GM08714 (cell line): Measurements from ENCODE around the gene CAPN15.

ENCODE experiments used
- H3K4me3 ChIP-seq: fragments of 200-500 bp; sonication (Bioruptor generic); 2 replicates; pipeline ENCODE4 v1.5.1; 2014; ENCODE audit warnings: mild to moderate bottlenecking, low read length, inconsistent platforms
- ZNF274 ChIP-seq: IDR thresholded peaks from 2 replicates; pipeline ENCODE4 v1.6.1; 2012; ENCODE audit warnings: mild to moderate bottlenecking, low read depth, low read length

Gene CAPN15

DNA sequence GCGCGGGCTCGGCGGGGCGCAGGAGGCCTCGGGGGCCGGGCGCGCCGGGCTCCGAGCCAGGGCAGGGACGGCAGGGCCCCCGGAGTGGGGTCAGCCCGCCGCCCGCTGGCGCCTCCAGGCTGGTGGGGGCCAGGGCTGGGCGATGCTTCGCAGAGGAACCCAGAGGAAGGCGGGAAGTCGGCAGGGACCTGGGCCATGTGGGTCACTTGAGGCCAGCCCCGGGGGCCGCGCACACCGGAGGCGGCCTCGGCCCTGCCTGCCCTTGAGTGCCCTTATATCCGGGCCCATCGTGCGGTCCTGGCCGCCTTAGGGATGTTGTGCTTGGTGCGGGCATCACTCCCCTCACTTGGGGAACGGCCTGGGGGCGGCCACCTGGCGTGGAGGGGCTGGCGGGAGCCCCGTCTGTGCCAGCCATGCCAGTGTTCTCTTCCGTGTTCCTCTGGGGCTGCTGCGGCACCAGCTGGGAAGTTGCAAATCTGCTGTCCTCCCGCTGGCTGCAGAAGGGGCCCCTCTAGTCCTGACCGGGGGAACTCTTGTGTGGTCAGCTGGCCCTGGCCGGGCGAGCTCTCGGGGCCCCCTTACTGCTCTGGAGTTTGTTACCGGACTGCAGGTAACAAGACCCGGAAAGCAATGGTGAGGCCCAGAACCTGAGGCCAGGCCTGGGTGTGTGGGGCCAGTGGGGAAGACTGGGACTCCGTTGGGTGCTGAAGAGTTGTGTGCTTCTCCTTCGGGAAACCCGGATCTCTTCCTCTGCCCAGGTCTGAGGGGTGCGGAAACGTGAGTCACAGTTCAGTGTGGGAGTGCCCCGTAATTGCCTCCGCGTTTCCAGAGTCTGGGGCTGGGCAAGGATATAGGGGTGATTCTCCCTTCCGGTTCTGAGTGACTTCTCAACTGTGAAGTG lies 849 bp downstream of the CAPN15 start:
- peak overlapping the region; percentile 66 for H3K4me3 ChIP-seq
- TF ChIP-seq ZNF274, result no peak

DNA sequence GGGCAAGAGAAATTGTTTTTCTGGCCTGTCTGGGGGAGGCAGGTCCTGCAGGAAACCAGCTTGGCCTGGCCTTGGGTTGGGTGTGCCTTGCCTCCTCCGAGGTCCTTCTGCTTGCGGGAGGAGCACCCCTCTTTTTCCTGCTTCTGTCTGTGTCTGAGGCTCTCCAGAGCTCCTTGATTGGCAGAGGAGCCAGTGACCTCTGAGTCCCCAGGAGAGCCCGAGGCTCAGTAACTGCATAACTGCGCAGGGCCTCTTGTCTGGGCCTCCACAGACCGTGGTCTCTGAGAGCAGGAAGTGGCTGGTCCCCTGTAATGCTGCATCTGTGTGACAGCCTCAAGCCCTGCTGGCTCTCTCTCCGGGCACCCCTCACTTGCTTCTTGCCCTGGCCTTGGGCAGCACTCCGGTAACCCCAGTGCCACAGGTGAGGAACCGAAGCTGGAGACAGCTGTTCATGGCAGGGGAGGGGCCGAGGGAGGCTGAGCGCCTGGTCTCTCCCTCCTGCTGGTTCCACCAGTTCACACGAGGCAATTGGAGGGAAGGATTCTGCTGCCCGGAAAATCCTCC lies 1.6 kb downstream of the CAPN15 start:
- no peak for TF ChIP-seq ZNF274
- H3K4me3 ChIP-seq, result peak overlapping the region; percentile 66

DNA sequence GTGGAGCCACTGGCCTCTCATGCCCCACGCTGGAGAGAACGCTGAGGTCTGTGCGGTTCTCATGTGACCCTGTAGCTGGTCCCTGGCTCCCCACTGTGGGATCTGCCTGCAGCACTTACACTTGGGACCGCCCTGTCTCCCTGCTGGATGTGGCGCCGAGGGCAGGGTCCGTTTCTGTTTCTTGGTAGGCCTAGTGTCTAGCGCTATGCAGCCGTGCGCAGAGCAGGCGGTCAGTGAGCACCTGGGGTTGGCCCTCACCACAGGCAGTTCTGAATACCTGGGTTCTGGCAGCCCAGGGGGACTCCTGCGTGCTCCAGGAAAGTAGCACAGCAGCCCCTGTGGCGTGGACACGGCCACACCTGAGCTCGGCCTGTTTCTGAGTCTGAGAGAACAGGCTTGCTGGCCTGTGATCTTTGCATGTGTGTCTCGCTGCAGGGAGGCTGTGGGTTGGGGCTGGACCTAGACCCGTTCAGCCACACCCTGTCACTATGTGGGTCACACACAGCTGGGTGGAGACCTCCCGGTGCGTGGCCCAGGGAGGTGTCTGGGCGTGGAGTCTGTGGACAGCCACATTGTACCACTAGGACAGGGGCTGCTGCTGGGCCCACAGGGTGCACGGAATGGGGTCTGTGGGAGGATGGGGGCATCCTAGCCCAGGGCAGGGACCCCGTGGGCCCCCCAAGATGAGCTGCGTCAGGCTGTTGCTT lies 2.8 kb downstream of the CAPN15 start:
- TF ChIP-seq ZNF274, result no peak
- H3K4me3 ChIP-seq, result no peak overlapping the region

GRCh38 chr16:531494-532125 lies 4.1 kb downstream of the CAPN15 start:
- H3K4me3 ChIP-seq, result no peak overlapping the region
- no peak for TF ChIP-seq ZNF274

DNA sequence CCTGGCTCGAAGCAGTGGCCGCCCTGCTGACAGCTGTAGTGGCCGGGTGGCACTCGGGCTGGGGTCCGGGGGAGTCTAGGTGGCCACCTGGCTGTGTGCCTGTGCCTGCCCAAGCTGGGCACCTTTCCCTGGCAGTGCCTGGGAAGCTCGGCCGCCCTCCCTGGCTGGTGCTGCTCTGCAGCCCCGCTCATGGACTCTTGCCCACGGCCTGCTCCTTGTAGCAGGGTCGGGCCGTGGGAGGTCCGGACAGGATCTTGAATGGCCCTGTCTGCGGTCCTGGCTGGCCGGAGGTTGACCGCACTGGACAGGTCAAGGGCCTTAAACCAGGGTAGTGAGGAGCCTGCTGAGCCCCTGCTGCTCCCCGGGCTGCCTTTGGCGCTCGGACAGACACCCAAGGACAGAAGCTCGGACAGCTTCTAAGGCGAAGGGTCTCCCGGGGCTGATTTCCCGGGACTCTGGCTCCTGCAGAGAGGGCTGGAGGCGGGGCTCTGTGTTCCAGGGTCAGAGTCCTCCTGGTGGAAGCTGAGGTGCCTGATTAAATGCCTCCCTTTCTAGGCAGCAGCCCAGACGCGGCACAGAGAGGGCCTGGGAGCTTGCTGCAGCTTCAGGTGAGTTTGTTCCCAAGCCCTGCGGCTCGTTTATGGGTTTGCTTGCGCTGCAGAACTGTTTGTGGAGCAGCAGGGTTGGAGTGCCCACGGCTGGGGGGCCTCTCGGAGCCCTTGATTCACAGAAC lies 6.0 kb downstream of the CAPN15 start:
- no peak overlapping the region for H3K4me3 ChIP-seq
- no peak for TF ChIP-seq ZNF274

GRCh38 chr16:534135-534534 lies 6.6 kb downstream of the CAPN15 start:
- no peak overlapping the region for H3K4me3 ChIP-seq
- no peak for TF ChIP-seq ZNF274

GRCh38 chr16:534856-535445 lies 7.4 kb downstream of the CAPN15 start:
- H3K4me3 ChIP-seq, result no peak overlapping the region
- no peak for TF ChIP-seq ZNF274

- H3K4me3 ChIP-seq, result no peak overlapping the region
- TF ChIP-seq ZNF274, result no peak
Measured at GRCh38 chr16:535446-536405, 8.2 kb downstream of the CAPN15 start.

- H3K4me3 ChIP-seq, result no peak overlapping the region
- no peak for TF ChIP-seq ZNF274
Measured at GRCh38 chr16:536746-537145, 9.2 kb downstream of the CAPN15 start.

DNA sequence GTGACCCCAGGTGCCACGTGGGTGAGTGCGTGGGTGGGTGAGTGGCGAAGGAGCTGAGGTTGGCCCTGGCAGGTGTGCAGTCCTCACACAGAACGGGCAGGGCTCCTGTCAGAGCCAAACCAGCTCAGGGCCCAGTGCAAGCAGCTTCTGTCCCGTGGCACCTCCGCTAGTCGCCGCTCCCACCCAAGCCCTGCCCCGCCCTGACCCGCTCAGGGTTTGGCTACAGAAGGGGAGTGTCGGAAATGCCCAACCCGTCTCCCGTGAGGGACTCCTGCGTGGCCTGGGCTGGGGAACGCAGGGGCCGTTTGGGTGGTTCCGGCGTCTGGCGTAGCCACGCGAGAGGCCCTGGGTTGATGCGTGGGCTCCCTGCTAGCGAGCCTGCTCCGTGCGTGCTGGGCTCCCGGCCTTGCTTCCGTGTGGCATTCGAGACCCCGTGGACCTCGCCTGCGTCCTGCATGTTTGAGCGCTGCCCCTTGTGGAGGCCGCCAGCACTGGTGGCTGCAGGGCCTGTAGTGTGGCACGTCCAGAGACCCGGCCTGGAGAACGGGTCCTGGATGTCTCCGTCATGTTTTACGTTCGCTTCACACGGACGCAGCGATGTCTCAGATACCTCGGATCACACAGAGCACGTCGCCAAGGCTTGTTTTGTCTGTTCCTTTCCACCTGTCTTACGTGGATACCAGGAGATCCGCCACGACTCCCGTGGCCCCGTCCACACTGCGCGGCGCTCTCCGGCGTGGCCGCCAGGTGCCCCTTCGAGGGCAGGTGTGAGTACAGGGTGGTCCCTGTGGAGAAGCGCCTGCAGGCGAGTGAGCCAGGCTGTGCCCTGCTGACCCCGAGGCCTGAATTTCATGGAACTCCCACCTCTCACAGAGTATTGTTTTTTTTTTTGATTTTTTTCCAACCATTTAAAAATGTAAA lies 10.2 kb downstream of the CAPN15 start:
- no peak overlapping the region for H3K4me3 ChIP-seq
- no peak for TF ChIP-seq ZNF274

- TF ChIP-seq ZNF274, result no peak
- no peak overlapping the region for H3K4me3 ChIP-seq
Measured at GRCh38 chr16:539901-540530, 12.5 kb downstream of the CAPN15 start.
